K562 (cell line): ENCODE results near the gene UFSP2. TPM values are rescaled to one million over a fixed set of nuclear protein-coding genes. Genes with fewer than 3 reads are reported as not detected.

Experiments used
- ATAC-seq: fragments of 200-7000 bp; cut with Tn5 transposase; 3 replicates; pipeline ENCODE4 v1.9.1; 2020; ENCODE audit warnings: moderate library complexity
- BruUV-seq: library from RNA; stranded (reverse); fragments of 400-500 nt; replicated peaks from 2 replicates; lab custom pipeline; 2021; lab: Mats Ljungman, UMichigan
- CTCF ChIA-PET: fragments of 300-600 bp; formaldehyde crosslinking; extraction: SDS; loops from one replicate; lab custom pipeline; 2021; ENCODE audit warnings: low intra/inter-chr PET ratio; lab: Yijun Ruan, JAX
- POLR2A ChIA-PET: fragments of 300-600, 350-650 bp; sonication (Branson Sonifier 250); formaldehyde crosslinking; extraction: SDS; loops from one replicate; lab custom pipeline; 2021; ENCODE audit warnings: antibody characterized with exemption, inconsistent platforms; lab: Yijun Ruan, JAX
- DNase-seq, 4 experiments: peaks; one replicate each; pipeline versions ENCODE4 v3.0.0 to v3.0.0-alpha.2; 2011 to 2018; ENCODE audit warnings: low spot score in 3 of 4, mixed read lengths in 3 of 4; ENCODE audit errors: extremely low read depth in 1 of 4
- FAIRE-seq: peaks from 2 replicates; lab custom pipeline; 2011; peaks lifted over from hg19 to GRCh38; lab: Jason Lieb, UNC
- H2AFZ ChIP-seq: 2 replicates; pipeline ENCODE4 v1.6.0; 2011; ENCODE audit warnings: low read depth, low read length, control low read depth, inconsistent platforms
- H3K27ac ChIP-seq: fragments of 200-600 bp; 3 replicates; pipeline ENCODE4 v1.8.0; 2011; ENCODE audit warnings: low read depth, mild to moderate bottlenecking, control low read depth, inconsistent platforms, low read length, moderate library complexity, mixed read lengths; ENCODE audit errors: extremely low read depth
- H3K27me3 ChIP-seq, 2 experiments: fragments of 300-600 bp in 1 of 2; 2 replicates in 1 of 2; 3 replicates in 1 of 2; pipeline versions ENCODE4 v1.6.0 to v1.8.0; 2011; ENCODE audit warnings: inconsistent platforms in 2 of 2, low read length in 2 of 2, mild to moderate bottlenecking in 1 of 2, mixed read lengths in 1 of 2, moderate library complexity in 1 of 2; ENCODE audit not compliant: control insufficient read depth in 2 of 2, insufficient read depth in 2 of 2
- H3K36me3 ChIP-seq: fragments of 300-600 bp; 3 replicates; pipeline ENCODE4 v1.8.0; 2011; ENCODE audit warnings: mild to moderate bottlenecking, low read length, inconsistent platforms; ENCODE audit not compliant: control insufficient read depth, insufficient read depth
- H3K4me1 ChIP-seq, 2 experiments: fragments of 200-600 bp in 1 of 2; replicated peaks in 1 of 2; 2 replicates in 1 of 2; 3 replicates in 1 of 2; pipeline versions ENCODE4 v1.5.1 to v1.8.0; 2011; ENCODE audit warnings: inconsistent platforms in 2 of 2, low read length in 2 of 2, mild to moderate bottlenecking in 1 of 2, mixed read lengths in 1 of 2, moderate library complexity in 1 of 2; ENCODE audit not compliant: control insufficient read depth in 2 of 2, insufficient read depth in 2 of 2
- H3K4me2 ChIP-seq: 2 replicates; pipeline ENCODE4 v1.6.1; 2011; ENCODE audit warnings: low read length, control low read depth, inconsistent platforms, mixed read lengths; ENCODE audit not compliant: insufficient read depth
- H3K4me3 ChIP-seq: fragments of 200-600 bp; sonication (generic), shearing (Covaris generic); 2 replicates; pipeline ENCODE4 v1.5.1; 2016; ENCODE audit warnings: control low read depth, inconsistent platforms
- H3K79me2 ChIP-seq: fragments of 200-600 bp; 3 replicates; pipeline ENCODE4 v1.8.0; 2011; ENCODE audit warnings: low read length, inconsistent platforms; ENCODE audit not compliant: control insufficient read depth, insufficient read depth
- H3K9ac ChIP-seq, 2 experiments: 2 replicates each; pipeline versions ENCODE4 v1.6.0 to v1.6.1; 2011; ENCODE audit warnings: low read depth in 2 of 2, low read length in 2 of 2, control low read depth in 1 of 2, inconsistent platforms in 1 of 2, mild to moderate bottlenecking in 1 of 2, mixed read lengths in 1 of 2; ENCODE audit not compliant: insufficient read depth in 1 of 2
- H3K9me1 ChIP-seq: one replicate; pipeline ENCODE4 v1.6.0; 2011; ENCODE audit warnings: inconsistent platforms, mild to moderate bottlenecking, low read length, moderate library complexity; ENCODE audit not compliant: control insufficient read depth, insufficient read depth
- H3K9me3 ChIP-seq: replicated peaks from 2 replicates; pipeline ENCODE4 v1.5.1; 2011; ENCODE audit warnings: low read depth, low read length, inconsistent platforms; ENCODE audit not compliant: control insufficient read depth, insufficient read depth
- H4K20me1 ChIP-seq: replicated peaks from 2 replicates; pipeline ENCODE4 v1.6.1; 2011; ENCODE audit warnings: low read length, inconsistent platforms, mixed read lengths; ENCODE audit not compliant: control insufficient read depth, insufficient read depth
- CBFB ChIP-seq: sonication (generic); formaldehyde crosslinking; IDR thresholded peaks from 2 replicates; pipeline ENCODE4 v1.4.0; 2020; ENCODE audit warnings: mild to moderate bottlenecking, missing genetic modification reagents
- CBX8 ChIP-seq: fragments of 200-600 bp; sonication (generic); IDR thresholded peaks from 2 replicates; pipeline ENCODE4 v1.6.1; 2012; ENCODE audit warnings: borderline replicate concordance, mixed run types, low read depth, mild to moderate bottlenecking, moderate library complexity, mixed read lengths, low read length, control low read depth, inconsistent platforms; ENCODE audit not compliant: poor library complexity, severe bottlenecking; ENCODE audit errors: extremely low read depth
- GTF2A2 ChIP-seq: IDR thresholded peaks from 2 replicates; pipeline ENCODE4 v1.6.1; 2016; ENCODE audit warnings: mild to moderate bottlenecking, missing genetic modification characterization, missing compliant biosample characterization
- HNRNPH1 ChIP-seq: fragments of 200-400 bp; formaldehyde crosslinking; optimal IDR thresholded peaks from 2 replicates; pipeline ENCODE3; 2017; ENCODE audit warnings: low read depth, mild to moderate bottlenecking, low read length, moderate library complexity
- SRF ChIP-seq, 2 experiments: fragments of 250-450, 450-650 bp in 1 of 2; sonication (Bioruptor Pico) in 1 of 2; sonication (generic) in 1 of 2; formaldehyde crosslinking; IDR thresholded peaks; 2 replicates each; pipeline versions ENCODE4 v1.5.0 to v1.5.1; 2020 to 2022; ENCODE audit warnings: mild to moderate bottlenecking in 1 of 2, missing genetic modification reagents in 1 of 2
- ZNF384 ChIP-seq: IDR thresholded peaks from 2 replicates; pipeline ENCODE4 v1.6.1; 2012; ENCODE audit warnings: low read depth, low read length, improper control_type of control experiment
- WGBS: fragments of 100-300 bp; shearing (Covaris generic); methylation state at CpG from one replicate; pipeline ENCODE4 v1.1.6; 2016; ENCODE audit warnings: low coverage, mixed read lengths; ENCODE audit not compliant: insufficient coverage; ENCODE audit errors: missing lambda C conversion rate; 5-methylcytosine and 5-hydroxymethylcytosine counted together
- in situ Hi-C: fragments of 300-500 bp; cut with MboI; formaldehyde crosslinking; loops from 4 replicates; pipeline ENCODE4 v1.15.0; 2018; ENCODE audit warnings: inconsistent platforms, mixed read lengths
- intact Hi-C: fragments of 100-400 bp; cut with micrococcal nuclease; formaldehyde crosslinking; loops from 2 replicates; pipeline ENCODE4 v1.14.2; 2022
- polyA plus RNA-seq, 8 experiments: library from polyadenylated mRNA; depleted of rRNA in 4 of 8; stranded (reverse) in 5 of 8; unstranded in 3 of 8; fragments of >200 nt; fragmentation: Nextera tagmentation in 2 of 8; fragmentation: Illumina TruSeq in 1 of 8; extraction: Ambion mirVana in 2 of 8; extraction: Trizol in 1 of 8; gene quantifications; 2 replicates each; pipeline versions ENCODE4 v1.2.1 to v1.2.3, GENCODE V29; 2011 to 2014; ENCODE audit warnings: inconsistent platforms in 1 of 8, missing spikeins in 1 of 8
- total RNA-seq, 7 experiments: library from RNA; depleted of rRNA in 6 of 7; stranded (reverse); fragments of >200 nt in 6 of 7; fragmentation: Illumina TruSeq in 2 of 7; extraction: Trizol in 2 of 7; gene quantifications; 2 replicates each; pipeline versions ENCODE4 v1.2.1 to v1.2.3, GENCODE V29; 2011 to 2021; ENCODE audit warnings: low replicate concordance in 1 of 7
- TF ChIP-seq, protein P1 (sequence below): IDR thresholded peaks from 3 replicates; pipeline ENCODE4 v1.6.1; 2011; ENCODE audit warnings: borderline replicate concordance, mild to moderate bottlenecking; ENCODE audit not compliant: insufficient read length, insufficient read depth
- TF ChIP-seq, protein P2 (sequence below): fragments of 450-650 bp; formaldehyde crosslinking; IDR thresholded peaks from 2 replicates; pipeline ENCODE4 v1.4.0; 2020; ENCODE audit warnings: mild to moderate bottlenecking, mixed read lengths

Gene UFSP2
- total and polyA plus RNA-seq, 9 of the 15 experiments (the other 6 are each of a cell fraction or from before 2014, with no cell fraction given) = 20.1 to 55.8 (median 26.6) TPM

DNA sequence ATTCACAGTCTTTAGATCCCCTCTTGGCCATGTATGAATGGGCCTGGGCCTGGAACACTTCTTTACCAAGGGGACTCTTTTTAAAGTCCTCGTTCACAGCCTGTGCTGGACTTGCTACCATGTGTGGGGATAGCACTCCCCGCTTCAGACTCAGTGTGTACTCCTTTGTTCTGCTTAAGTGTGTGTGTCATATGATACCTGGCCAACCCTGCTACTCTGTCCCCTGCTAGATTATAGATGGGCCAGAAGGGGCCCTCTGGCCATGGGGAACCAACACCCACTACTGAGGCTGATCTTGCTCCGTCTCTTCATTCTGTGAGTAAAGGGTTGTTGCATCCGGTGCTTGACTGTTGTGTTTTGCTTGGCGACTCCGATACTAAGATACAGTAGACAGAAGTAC lies 37.8 kb upstream of the UFSP2 start:
- intact Hi-C loops = loop anchor here (5.0 kb wide), 1 partner anchor 574 kb away; no protein-coding TSS in a partner anchor
- peaks cover 42 to 46% of the 10 kb centered on the region in 2 experiments for H3K27me3 ChIP-seq
- no TSS peak for BruUV-seq
- no peaks in the 10 kb centered on the region for H3K36me3 ChIP-seq
- CTCF ChIA-PET = no interaction called here
- H4K20me1 ChIP-seq = no peaks in the 10 kb centered on the region
- no peak overlapping the region for H3K4me2 ChIP-seq
- in situ Hi-C loops = no loop called here
- no peaks in the 10 kb centered on the region for H3K9me1 ChIP-seq
- ATAC-seq = peak; percentile 46; the same call in 2 of the 3 replicates
- WGBS = 4% methylated on average over 6 of the region's 6 CpGs
- POLR2A ChIA-PET = interaction anchor here (1.3 kb wide), 1 partner anchor 320 kb away, joined by 4 read pairs; the partner anchor contains the start of gene SLC25A4
- no peak overlapping the region for H3K4me3 ChIP-seq
- no peak overlapping the region for H2AFZ ChIP-seq
- H3K27ac ChIP-seq = no peak overlapping the region
- FAIRE-seq = no peak
- H3K9ac ChIP-seq = no peak overlapping the region
- no peak for DNase-seq
- 0 out of 2 replicates have a peak, but pooled peaks cover under 1% of the 10 kb centered on the region for H3K9me3 ChIP-seq
- no peaks in the 10 kb centered on the region for H3K79me2 ChIP-seq
- TF ChIP-seq GTF2A2 (tag) (no peak), CBX8 (no peak), SRF (CRISPR knock-in tag; IDR thresholded peaks at IDR 0.05) (no peak), CBFB (CRISPR knock-in tag) (no peak), ZNF384 (no peak), HNRNPH1 (no peak)
- TF ChIP-seq, protein P1, sequence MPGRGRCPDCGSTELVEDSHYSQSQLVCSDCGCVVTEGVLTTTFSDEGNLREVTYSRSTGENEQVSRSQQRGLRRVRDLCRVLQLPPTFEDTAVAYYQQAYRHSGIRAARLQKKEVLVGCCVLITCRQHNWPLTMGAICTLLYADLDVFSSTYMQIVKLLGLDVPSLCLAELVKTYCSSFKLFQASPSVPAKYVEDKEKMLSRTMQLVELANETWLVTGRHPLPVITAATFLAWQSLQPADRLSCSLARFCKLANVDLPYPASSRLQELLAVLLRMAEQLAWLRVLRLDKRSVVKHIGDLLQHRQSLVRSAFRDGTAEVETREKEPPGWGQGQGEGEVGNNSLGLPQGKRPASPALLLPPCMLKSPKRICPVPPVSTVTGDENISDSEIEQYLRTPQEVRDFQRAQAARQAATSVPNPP = no peak
- TF ChIP-seq, protein P2, sequence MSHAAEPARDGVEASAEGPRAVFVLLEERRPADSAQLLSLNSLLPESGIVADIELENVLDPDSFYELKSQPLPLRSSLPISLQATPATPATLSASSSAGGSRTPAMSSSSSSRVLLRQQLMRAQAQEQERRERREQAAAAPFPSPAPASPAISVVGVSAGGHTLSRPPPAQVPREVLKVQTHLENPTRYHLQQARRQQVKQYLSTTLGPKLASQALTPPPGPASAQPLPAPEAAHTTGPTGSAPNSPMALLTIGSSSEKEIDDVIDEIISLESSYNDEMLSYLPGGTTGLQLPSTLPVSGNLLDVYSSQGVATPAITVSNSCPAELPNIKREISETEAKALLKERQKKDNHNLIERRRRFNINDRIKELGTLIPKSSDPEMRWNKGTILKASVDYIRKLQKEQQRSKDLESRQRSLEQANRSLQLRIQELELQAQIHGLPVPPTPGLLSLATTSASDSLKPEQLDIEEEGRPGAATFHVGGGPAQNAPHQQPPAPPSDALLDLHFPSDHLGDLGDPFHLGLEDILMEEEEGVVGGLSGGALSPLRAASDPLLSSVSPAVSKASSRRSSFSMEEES (CRISPR knock-in tag) = no peak
- TF ChIP-seq, all 486 proteins: peak for 0
- no peaks in the 10 kb centered on the region for H3K4me1 ChIP-seq
